ENCODE data around the gene NR5A1. TPM values are rescaled to one million over a fixed set of nuclear protein-coding genes. Genes with fewer than 3 reads are reported as not detected.

The NR5A1 gene
- total RNA-seq, 1 donor from 2014 or later, result not detected

DNA sequence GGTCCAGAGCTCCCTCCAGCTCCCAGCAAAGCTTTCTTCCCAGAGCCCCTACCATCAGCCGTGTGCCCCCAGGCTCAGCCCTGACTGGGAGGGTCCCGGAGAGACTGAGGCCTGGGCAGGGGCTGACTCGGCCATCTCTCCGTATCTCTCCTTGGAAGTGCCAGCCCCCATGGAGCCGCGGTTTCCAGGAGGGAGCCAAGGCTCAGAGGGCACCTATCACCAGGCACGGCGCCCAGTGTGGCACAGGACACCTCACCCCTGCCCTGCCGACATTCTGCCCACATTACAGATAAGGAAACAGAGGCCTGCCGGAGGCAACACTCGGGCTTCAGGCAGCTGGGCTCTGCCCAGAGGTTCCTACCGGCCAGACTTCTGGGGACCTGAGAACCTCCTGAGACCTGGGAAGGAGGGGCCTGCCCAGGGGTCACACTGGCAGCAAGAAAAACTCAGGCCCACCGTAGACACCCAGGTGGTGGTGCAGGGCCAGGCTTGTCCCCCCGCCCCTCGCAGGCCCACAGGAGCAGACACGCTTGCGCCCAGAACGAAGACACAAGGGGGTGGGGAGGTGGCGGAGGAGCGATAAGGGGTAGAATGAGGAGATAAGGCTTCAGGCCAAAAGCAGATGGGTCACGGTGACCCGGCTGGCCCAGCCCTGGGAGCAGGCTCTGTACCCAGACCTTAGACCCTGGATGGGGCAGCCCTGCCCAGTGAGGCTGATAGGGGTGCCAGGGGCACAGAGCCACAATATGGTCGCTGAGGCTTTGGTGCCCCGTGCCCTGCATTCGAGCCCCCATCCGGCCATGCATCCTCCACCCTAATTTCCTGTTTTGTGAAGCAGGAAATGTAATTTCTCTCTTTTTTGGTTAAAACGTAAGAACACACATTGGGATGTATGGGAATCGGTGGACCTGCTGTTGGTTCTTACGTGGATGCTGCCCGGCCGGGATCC, 11.8 kb downstream of the NR5A1 start:
- no peak overlapping the region for H3K4me3 ChIP-seq (ENCODE audit: low read depth, low read length)
- TF ChIP-seq, protein P1, sequence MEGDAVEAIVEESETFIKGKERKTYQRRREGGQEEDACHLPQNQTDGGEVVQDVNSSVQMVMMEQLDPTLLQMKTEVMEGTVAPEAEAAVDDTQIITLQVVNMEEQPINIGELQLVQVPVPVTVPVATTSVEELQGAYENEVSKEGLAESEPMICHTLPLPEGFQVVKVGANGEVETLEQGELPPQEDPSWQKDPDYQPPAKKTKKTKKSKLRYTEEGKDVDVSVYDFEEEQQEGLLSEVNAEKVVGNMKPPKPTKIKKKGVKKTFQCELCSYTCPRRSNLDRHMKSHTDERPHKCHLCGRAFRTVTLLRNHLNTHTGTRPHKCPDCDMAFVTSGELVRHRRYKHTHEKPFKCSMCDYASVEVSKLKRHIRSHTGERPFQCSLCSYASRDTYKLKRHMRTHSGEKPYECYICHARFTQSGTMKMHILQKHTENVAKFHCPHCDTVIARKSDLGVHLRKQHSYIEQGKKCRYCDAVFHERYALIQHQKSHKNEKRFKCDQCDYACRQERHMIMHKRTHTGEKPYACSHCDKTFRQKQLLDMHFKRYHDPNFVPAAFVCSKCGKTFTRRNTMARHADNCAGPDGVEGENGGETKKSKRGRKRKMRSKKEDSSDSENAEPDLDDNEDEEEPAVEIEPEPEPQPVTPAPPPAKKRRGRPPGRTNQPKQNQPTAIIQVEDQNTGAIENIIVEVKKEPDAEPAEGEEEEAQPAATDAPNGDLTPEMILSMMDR (conservative IDR thresholded peaks at IDR 0.05; ENCODE audit: low read depth, low read length), result no peak
- no peak for DNase-seq (ENCODE audit: low read depth)

DNA sequence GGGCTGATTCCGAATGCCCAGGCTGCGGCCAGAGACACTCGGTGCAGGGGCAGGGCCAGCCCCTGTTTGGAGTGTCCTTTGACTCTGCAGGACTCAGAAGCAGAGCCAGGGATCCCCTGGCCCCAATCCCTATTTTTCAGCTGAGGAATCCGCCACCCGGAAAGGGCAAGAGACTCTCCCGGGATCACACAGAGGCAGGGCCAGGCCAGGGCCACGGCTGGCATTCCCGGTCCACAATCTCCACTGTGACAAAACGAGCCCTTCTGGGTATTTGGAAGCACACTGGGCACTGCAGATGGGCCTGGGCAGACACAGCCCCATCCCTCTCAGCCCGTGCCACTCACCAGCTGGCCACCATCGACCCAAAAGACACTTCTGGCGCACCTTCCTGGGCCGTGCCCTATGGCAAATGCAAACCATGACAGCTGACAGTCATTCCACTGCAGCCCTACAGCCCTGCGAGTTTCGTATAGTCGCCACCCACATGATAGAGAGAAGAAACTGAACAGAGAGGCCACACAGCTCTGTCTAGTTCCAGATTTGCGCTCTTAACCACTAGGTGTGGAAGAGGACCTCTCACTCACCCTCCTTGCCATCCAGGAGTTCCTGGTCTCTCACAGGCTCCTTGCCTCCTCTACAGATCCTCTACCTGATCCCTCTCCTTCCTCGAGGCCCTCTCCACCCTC, 13.3 kb downstream of the NR5A1 start:
- no peak for DNase-seq (ENCODE audit: low read depth)
- TF ChIP-seq, protein P1 (conservative IDR thresholded peaks at IDR 0.05; ENCODE audit: low read depth, low read length), result no peak
- no peak overlapping the region for H3K4me3 ChIP-seq (ENCODE audit: low read depth, low read length)

DNA sequence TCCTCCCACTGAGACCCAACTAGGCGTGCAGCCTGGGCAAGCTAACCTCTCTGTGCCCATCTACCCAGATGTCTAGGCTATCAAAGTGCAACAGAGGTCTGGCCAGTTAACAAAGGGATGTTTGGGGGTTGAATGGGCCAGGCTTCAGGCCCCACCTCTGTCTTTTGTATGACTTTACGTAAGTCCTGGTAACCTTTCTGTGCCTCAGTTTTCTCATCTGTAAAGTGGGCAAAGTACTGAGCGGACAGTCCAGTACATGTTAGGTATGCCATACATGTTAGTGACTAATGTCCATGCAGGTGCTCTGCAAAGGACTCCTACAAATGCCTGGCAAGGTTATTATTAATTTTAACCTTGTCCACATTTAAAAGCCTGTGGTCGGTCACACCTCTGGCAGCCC, 14.0 kb downstream of the NR5A1 start:
- TF ChIP-seq, protein P1 (conservative IDR thresholded peaks at IDR 0.05; ENCODE audit: low read depth, low read length), result no peak

DNA sequence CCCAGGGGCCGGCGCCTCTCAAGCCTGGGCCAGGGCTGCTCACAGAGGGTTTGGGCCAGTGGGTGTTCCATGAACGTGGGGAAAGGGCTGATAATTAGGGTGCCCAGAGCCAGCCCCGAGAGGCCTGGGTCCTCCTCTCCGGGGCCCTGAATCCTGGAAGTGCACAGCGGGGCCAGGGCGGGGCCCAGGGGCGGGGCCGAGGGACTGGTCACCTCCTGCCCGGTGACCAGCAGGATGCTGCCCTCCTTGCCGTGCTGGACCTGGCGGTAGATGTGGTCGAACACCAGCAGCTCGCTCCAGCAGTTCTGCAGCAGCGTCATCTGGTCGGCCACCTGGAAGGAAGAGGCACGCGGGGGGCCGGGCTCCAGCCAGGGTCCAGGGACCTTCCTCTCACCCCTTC, 14.4 kb downstream of the NR5A1 start:
- no peak for DNase-seq (ENCODE audit: low read depth)
- TF ChIP-seq, protein P1 (conservative IDR thresholded peaks at IDR 0.05; ENCODE audit: low read depth, low read length), result no peak
- H3K4me3 ChIP-seq (ENCODE audit: low read depth, low read length), result no peak overlapping the region

More for the DNA sequence above, 14.0 kb downstream of the NR5A1 start:
- DNase-seq (ENCODE audit: low read depth), result no peak
- H3K4me3 ChIP-seq (ENCODE audit: low read depth, low read length), result no peak overlapping the region

DNA sequence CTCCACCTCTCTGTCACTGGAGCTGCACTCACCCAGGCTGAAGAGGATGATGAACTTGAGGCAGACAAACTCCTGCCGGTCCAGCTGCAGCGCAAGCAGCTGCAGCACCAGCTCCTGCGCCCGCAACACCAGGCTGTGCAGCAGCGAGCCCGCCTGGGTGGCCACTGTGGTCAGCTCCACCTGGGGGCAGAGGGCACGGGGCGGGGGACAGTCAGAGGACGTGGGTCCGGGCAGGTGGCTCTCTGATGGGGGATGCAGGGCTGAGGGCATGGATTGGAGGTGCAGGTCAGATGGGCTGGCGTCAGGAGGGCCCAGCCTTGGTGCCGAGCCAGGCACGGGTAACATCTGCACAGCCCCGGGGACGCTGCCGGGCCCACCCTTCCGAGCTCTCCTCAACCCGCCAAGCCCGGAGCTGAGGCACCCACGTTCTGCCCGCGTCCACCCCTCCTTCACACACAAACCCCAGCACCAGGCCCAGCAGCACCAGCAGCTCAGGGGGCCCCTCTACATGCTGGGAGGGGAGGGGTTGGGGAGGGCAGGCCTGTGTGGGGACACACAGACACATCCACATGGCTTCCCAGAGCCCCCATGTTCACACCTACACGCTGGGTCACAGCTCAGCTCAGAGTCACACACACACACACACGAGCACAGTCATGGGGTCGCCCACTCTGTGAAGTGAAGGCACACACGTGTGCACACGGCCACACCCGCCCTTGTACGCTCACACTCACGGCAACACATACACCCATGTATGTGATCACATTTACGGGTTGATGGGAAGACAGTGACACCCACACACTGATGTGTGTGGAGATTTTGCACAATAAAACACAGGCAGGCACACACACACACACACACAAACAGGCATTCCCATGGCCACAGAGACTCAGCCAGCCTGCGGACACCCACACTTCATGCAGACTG, 15.9 kb downstream of the NR5A1 start:
- TF ChIP-seq, protein P1 (conservative IDR thresholded peaks at IDR 0.05; ENCODE audit: low read depth, low read length), result no peak
- no peak overlapping the region for H3K4me3 ChIP-seq (ENCODE audit: low read depth, low read length)
- DNase-seq (ENCODE audit: low read depth), result no peak

DNA sequence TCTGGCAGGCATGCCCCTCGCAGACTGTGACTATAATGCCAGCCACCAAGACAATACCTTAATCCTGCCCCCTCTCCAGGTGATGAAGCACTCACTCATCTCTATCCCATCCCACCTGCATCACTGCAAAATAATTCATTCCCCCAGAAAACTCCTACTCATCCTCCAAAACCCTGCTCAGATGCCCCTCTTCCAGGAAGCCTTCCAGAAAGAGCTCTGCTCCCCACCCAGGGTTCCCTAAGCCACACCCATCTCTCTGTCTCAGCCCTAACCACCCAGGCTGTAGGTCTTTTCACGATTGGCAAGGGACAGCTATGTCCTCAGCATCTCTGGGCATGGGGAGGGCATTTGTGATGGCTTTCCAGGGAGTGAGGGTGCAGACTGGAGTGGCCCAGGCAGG, 17.2 kb downstream of the NR5A1 start:
- TF ChIP-seq, protein P1 (conservative IDR thresholded peaks at IDR 0.05; ENCODE audit: low read depth, low read length), result no peak
- H3K4me3 ChIP-seq (ENCODE audit: low read depth, low read length), result no peak overlapping the region
- DNase-seq (ENCODE audit: low read depth), result no peak

Data from epithelial cell of proximal tubule (primary cell).